HTERT RPE-1 (cell line): ENCODE results near the gene TCHP.

ENCODE experiments used
- in situ Hi-C: fragments of 300-500 bp; cut with MboI; formaldehyde crosslinking; loops from 4 replicates; pipeline ENCODE4 v1.14.3; 2020; ENCODE audit warnings: low sequenced_read_pairs

Gene TCHP

GRCh38 chr12:109931143-109931542, 31.1 kb downstream of the TCHP start:
- in situ Hi-C loops: no loop called here

GRCh38 chr12:109932878-109933503, 32.9 kb downstream of the TCHP start:
- in situ Hi-C loops: no loop called here

GRCh38 chr12:109934026-109934425, 34.0 kb downstream of the TCHP start:
- in situ Hi-C loops: no loop called here

GRCh38 chr12:109937371-109937770, 37.3 kb downstream of the TCHP start:
- in situ Hi-C loops: no loop called here

- in situ Hi-C loops: no loop called here
Measured at GRCh38 chr12:109938947-109939346, 38.9 kb downstream of the TCHP start.

GRCh38 chr12:109939504-109939903, 39.4 kb downstream of the TCHP start:
- in situ Hi-C loops: no loop called here

- in situ Hi-C loops: no loop called here
Measured at GRCh38 chr12:109940339-109940923, 40.4 kb downstream of the TCHP start.

- in situ Hi-C loops: no loop called here
Measured at GRCh38 chr12:109943811-109944210, 43.7 kb downstream of the TCHP start.

GRCh38 chr12:109944561-109945359, 44.7 kb downstream of the TCHP start:
- in situ Hi-C loops: no loop called here

GRCh38 chr12:109946505-109946904, 46.4 kb downstream of the TCHP start:
- in situ Hi-C loops: no loop called here

GRCh38 chr12:109946913-109947312, 46.8 kb downstream of the TCHP start:
- in situ Hi-C loops: no loop called here

GRCh38 chr12:109947521-109947920, 47.4 kb downstream of the TCHP start:
- in situ Hi-C loops: no loop called here

GRCh38 chr12:109948368-109948767, 48.3 kb downstream of the TCHP start:
- in situ Hi-C loops: no loop called here

- in situ Hi-C loops: no loop called here
Measured at GRCh38 chr12:109949089-109949488, 49.0 kb downstream of the TCHP start.

- in situ Hi-C loops: no loop called here
Measured at GRCh38 chr12:109950625-109951024, 50.6 kb downstream of the TCHP start.

- in situ Hi-C loops: no loop called here
Measured at GRCh38 chr12:109951136-109951535, 51.1 kb downstream of the TCHP start.

- in situ Hi-C loops: no loop called here
Measured at GRCh38 chr12:109951751-109952150, 51.7 kb downstream of the TCHP start.

- in situ Hi-C loops: no loop called here
Measured at GRCh38 chr12:109952160-109952858, 52.2 kb downstream of the TCHP start.

- in situ Hi-C loops: no loop called here
Measured at GRCh38 chr12:109952873-109953272, 52.8 kb downstream of the TCHP start.

- in situ Hi-C loops: no loop called here
Measured at GRCh38 chr12:109953656-109954055, 53.6 kb downstream of the TCHP start.

- in situ Hi-C loops: no loop called here
Measured at GRCh38 chr12:109958374-109958773, 58.3 kb downstream of the TCHP start.
